Measurements from ENCODE around the gene PPP1R36.
"Not testable (repeated sequence)": the region's sequence is repeated elsewhere in the genome, so short reads cannot be mapped to it uniquely, and the experiment has no call there.

The PPP1R36 gene

GRCh38 chr14:64549791-64550620 is at the start of gene PPP1R36:
Gene PPP1R36, plus strand, starts transcription at chr14:64549961. Its CDS starts 37 bp downstream, at chr14:64549998.
- no peak for DNase-seq (ENCODE audit: low spot score)

- no peak for DNase-seq (ENCODE audit: low spot score)
Measured at GRCh38 chr14:64500088-64500487, 49.7 kb upstream of the PPP1R36 start.

- peak; percentile 52 for DNase-seq (ENCODE audit: low spot score)
Measured at GRCh38 chr14:64501411-64502171, 48.2 kb upstream of the PPP1R36 start.

DNA sequence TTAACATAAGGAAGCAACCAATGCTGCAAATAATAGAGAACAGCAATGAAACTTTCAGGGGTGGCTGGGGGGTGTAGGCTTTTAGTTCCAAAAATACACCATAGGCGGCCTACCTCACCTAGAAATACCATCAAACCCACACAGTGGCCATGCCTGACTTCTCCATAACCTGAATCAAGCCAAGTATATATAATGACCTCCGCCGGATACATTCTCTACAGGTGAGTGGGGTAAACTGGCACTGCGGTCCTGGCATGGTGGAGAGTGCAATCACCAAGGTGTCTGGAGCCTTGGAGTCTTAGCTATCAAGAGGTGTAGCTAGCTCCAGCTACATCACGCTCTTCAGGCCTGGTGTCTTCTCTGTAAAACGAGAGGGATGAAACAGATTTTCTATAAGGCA is 47.3 kb upstream of the PPP1R36 start:
- no peak for DNase-seq (ENCODE audit: low spot score)

- no peak for DNase-seq (ENCODE audit: low spot score)
Measured at GRCh38 chr14:64502887-64503433, 46.8 kb upstream of the PPP1R36 start.

- DNase-seq (ENCODE audit: low spot score) = peak; percentile 77
Measured at GRCh38 chr14:64503434-64504309, 46.1 kb upstream of the PPP1R36 start, which contains the start of gene ZBTB25. Gene ZBTB25, minus strand, starts transcription at chr14:64503838. Its CDS starts 13,305 bp downstream, at chr14:64490533.

- peak; percentile 56 for DNase-seq (ENCODE audit: low spot score)
Measured at GRCh38 chr14:64504310-64504896, 45.4 kb upstream of the PPP1R36 start, which contains the start of gene ZBTB1. Gene ZBTB1, plus strand, starts transcription at chr14:64504770. Its CDS starts 16,735 bp downstream, at chr14:64521505.

DNA sequence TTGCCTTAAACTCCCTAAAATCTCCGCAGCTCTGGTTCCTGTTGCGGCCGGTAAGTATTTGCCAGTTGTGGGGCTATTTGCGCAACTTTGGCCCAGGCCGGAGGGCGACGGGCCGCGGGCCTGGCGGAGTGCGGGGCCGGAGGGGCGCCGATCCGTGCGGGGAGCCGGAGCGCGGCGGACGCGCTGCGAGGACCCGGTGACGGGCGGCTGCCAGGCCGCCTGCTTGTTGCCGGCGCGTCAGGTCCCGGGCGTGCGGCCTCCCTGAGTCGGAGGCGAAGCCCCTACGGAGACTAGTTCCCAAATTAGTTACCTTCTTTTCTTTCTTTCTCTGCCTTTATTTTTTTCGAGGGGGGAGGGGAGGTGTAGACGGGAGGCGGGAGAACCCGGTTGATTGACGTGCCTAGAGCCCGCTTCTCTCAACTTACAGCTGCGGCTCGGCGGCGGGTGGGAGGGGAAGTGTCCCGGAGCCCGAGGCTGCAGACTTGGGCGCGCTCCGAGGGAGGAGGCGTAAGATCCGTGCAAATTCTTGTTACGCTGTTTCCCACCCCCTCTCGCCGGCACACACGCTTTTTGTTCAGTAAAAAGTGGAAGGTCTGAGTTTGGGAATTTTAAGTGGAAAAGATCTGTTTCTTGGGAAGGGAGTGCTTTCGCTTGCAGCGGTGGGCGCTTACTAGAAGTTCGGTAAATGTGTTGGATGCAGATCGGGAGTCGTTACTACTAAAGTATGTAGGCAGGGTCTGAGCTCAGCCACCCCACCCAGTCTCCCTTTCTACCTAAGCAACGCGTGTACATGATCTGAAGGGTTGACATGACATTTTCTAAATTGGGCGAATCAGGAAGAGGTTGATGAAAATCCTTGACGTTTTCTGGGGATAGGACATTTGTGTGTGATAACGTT is 44.6 kb upstream of the PPP1R36 start:
- DNase-seq (ENCODE audit: low spot score) = peak; percentile 64

DNA sequence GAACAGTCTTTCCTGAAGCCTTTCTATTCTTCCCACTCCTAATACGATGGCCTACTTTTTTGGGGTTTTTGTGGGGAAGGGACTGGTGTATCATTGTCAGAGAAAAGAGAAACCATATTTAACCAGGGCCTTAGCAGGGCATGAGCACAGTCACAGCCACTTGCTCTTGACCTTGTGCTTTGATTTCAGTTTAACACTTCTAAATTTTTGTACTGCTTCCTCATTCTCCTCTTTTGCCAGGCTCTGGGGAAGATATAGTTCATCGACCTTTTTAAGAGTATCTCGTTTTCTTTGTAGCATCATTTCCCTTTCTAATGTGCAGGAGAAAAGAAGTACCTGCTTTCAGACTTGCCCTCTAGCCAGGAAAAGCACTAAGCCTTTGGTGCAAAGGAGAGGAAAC is 43.0 kb upstream of the PPP1R36 start:
- DNase-seq (ENCODE audit: low spot score) = no peak

DNA sequence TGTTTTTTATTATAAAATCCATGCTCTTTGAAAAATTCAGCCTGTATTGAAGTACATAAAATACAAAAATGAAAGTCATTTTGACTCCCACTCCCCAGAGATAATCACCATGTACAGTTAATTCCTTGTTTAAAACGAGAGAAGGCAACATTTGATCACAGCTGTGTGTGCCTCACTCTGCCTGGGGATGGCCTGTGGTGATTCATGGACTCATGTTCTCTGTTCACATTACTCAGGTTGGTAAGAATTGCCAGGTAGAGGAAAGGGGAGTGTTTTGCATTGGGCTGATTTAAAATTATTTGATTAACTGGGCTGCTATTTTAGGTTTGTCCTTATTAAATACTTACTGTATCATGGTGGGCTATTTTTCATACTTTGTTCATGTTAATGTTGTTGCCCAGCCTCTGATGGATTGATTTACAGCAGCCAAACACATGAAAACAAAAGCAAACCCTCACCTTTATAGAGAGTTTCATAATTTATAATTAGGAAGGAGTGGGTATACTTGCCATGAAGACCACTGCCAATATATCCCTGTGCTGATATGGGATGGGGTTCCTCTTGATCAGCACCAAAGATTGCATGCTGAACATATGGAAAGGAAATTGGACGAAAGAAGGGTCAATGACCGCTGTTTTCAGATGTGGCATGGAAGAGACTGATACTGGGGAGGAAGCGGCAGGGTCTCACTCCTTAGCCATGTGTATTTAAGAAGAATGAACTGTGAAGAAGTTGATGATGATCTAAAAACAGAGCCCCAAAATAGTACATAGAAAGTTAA is 42.2 kb upstream of the PPP1R36 start:
- no peak for DNase-seq (ENCODE audit: low spot score)

DNA sequence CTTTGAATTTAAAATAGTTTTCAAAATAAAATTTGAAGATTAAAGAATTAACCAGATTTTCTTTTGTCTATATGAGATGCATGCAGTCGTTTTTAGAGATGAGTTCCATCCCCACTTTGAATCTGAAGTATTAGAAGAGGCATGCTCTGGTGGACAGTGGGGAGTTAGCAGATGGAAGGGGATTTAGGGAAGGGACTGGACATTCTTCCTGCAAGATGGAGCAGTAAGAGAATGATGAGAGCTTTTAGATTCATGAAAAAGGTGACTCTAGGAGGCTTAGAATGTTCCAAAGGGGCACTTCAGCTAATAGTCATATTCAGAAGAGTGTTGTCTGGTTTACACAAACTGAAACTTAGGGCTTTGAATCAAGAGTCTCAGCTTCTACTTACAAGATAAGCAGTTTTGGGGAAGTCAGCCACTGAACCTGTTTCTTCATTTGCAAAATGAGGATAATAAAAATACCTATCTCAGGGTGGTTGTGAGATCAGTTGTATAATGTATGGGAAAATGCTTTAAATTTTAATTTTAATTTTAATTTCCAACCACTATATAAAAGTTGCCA is 41.5 kb upstream of the PPP1R36 start:
- DNase-seq (ENCODE audit: low spot score) = no peak

DNA sequence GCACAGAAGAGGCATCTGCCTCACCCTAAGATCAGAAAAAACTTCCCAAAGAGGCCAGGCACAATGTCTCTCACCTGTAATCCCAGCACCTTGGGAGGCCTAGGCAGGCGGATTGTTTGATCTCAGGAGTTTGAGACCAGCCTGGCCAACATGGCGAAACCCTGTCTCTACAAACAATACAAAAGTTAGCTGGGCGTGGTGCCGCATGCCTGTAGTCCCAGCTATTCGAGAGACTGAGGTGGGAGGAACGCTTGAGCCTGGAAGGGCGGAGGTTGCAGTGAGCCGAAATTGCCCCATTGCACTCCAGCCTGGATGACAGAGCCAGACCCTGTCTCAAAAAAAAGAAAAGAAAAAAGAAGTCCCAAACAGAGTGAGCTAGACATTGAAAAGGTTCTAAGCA is 40.7 kb upstream of the PPP1R36 start:
- DNase-seq (ENCODE audit: low spot score) = no peak

- peak; percentile 24 for DNase-seq (ENCODE audit: low spot score)
Measured at GRCh38 chr14:64510825-64511671, 38.7 kb upstream of the PPP1R36 start.

- no peak for DNase-seq (ENCODE audit: low spot score)
Measured at GRCh38 chr14:64513271-64513670, 36.5 kb upstream of the PPP1R36 start.

- no peak for DNase-seq (ENCODE audit: low spot score)
Measured at GRCh38 chr14:64515053-64515452, 34.7 kb upstream of the PPP1R36 start.

DNA sequence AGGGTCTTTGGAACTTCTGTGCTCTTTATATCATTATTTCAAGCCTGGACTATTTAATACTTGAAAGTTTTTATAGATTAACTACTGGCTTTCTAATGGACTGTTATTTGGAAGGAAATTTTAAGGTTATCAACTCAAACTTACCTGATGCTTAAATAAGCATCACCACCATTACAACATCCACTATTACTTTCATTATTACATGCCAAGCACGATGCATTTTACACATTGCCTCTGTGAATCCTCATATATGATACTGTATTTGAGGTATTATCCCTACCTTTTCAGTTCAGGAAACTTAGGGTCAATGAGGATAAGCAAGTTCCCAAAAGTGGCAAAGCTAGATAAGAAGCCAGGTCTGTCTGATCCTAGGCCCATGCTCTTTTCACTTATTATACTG is 32.8 kb upstream of the PPP1R36 start:
- DNase-seq (ENCODE audit: low spot score) = no peak

DNA sequence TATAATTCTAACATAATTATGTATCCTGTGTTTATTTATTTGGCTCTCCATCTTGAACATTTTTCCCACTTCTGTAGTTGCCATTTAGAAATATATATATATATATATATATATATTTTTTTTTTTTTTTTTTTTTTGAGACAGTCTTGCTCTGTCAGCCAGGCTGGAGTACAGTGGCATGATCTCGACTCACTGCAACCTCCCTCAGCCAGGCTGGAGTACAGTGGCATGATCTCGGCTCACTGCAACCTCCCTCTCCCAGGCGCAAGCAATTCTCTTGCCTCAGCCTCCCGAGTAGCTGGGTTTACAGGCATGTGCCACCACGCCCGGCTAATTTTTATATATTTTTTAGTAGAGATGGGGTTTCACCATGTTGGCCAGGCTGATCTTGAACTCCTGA is 32.1 kb upstream of the PPP1R36 start:
- DNase-seq (ENCODE audit: low spot score) = not testable (repeated sequence)

- no peak for DNase-seq (ENCODE audit: low spot score)
Measured at GRCh38 chr14:64518229-64518628, 31.5 kb upstream of the PPP1R36 start.

All from HuH-7 (cell line).